HepG2 (cell line): ENCODE results near the gene RUNX2. TPM values are rescaled to one million over a fixed set of nuclear protein-coding genes. Genes with fewer than 3 reads are reported as not detected.
A peak's percentile ranks its signal among the peaks of the same experiment; 100 is the strongest.

Experiments
- ATAC-seq: fragments of 200-7000 bp; cut with Tn5 transposase; 3 replicates; pipeline ENCODE4 v1.9.1; 2020; ENCODE audit warnings: mild to moderate bottlenecking, moderate library complexity
- BruUV-seq: library from RNA; stranded (reverse); fragments of 400-500 nt; replicated peaks from 2 replicates; lab custom pipeline; 2021; lab: Mats Ljungman, UMichigan
- CTCF ChIA-PET: fragments of 300-600 bp; formaldehyde crosslinking; extraction: SDS; loops from one replicate; lab custom pipeline; 2021; ENCODE audit warnings: low total read pairs, inconsistent platforms, low intra/inter-chr PET ratio; lab: Yijun Ruan, JAX
- POLR2A ChIA-PET: fragments of 350-600 bp; sonication (Branson Sonifier 250); formaldehyde crosslinking; loops from one replicate; lab custom pipeline; 2020; ENCODE audit warnings: antibody characterized with exemption, inconsistent platforms; lab: Yijun Ruan, JAX
- DNase-seq: peaks from one replicate; pipeline ENCODE4 v3.0.0-alpha.2; 2015; ENCODE audit warnings: low spot score
- FAIRE-seq: peaks from 3 replicates; lab custom pipeline; 2011; peaks lifted over from hg19 to GRCh38; lab: Jason Lieb, UNC
- H2AFZ ChIP-seq: one replicate; pipeline ENCODE4 v1.6.1; 2011; ENCODE audit warnings: low read length, inconsistent platforms
- H3K27ac ChIP-seq: fragments of 300-600 bp; 3 replicates; pipeline ENCODE4 v1.8.0; 2011; ENCODE audit warnings: mixed run types, mild to moderate bottlenecking, mixed read lengths, low read length, inconsistent platforms; ENCODE audit not compliant: insufficient read depth; ENCODE audit errors: extremely low read length
- H3K27me3 ChIP-seq, 2 experiments: fragments of 200-600 bp in 1 of 2; 2 replicates in 1 of 2; 3 replicates in 1 of 2; pipeline versions ENCODE4 v1.6.0 to v1.8.0; 2011; ENCODE audit warnings: low read length in 2 of 2, mild to moderate bottlenecking in 2 of 2, moderate library complexity in 2 of 2, inconsistent platforms in 1 of 2; ENCODE audit not compliant: insufficient read depth in 2 of 2, control insufficient read depth in 1 of 2
- H3K36me3 ChIP-seq, 2 experiments: fragments of 200-600 bp in 1 of 2; replicated peaks in 1 of 2; 2 replicates in 1 of 2; 3 replicates in 1 of 2; pipeline versions ENCODE4 v1.5.1 to v1.8.0; 2011; ENCODE audit warnings: low read length in 2 of 2, inconsistent platforms in 1 of 2; ENCODE audit not compliant: insufficient read depth in 2 of 2, control insufficient read depth in 1 of 2
- H3K4me1 ChIP-seq: 2 replicates; pipeline ENCODE4 v1.5.1; 2012; ENCODE audit warnings: low read length, inconsistent platforms; ENCODE audit not compliant: insufficient read depth
- H3K4me2 ChIP-seq: 2 replicates; pipeline ENCODE4 v1.6.0; 2011; ENCODE audit warnings: low read depth, low read length, inconsistent platforms
- H3K4me3 ChIP-seq, 3 experiments: fragments of 200-600 bp in 1 of 3; sonication (generic), shearing (Covaris generic) in 1 of 3; replicated peaks in 1 of 3; 2 replicates each; pipeline ENCODE4 v1.5.1; 2011 to 2016; ENCODE audit warnings: low read length in 3 of 3, inconsistent platforms in 2 of 3, low read depth in 2 of 3, mild to moderate bottlenecking in 2 of 3, control low read depth in 1 of 3, mixed read lengths in 1 of 3; ENCODE audit not compliant: insufficient read depth in 1 of 3
- H3K79me2 ChIP-seq: one replicate; pipeline ENCODE4 v1.6.1; 2011; ENCODE audit warnings: low read length, inconsistent platforms; ENCODE audit not compliant: insufficient read depth
- H3K9ac ChIP-seq: 2 replicates; pipeline ENCODE4 v1.6.0; 2011; ENCODE audit warnings: mild to moderate bottlenecking, low read depth, low read length, inconsistent platforms; ENCODE audit not compliant: insufficient read depth
- H3K9me3 ChIP-seq: 2 replicates; pipeline ENCODE4 v1.5.1; 2012; ENCODE audit warnings: mild to moderate bottlenecking, low read length
- H4K20me1 ChIP-seq: 2 replicates; pipeline ENCODE4 v1.6.0; 2011; ENCODE audit warnings: inconsistent platforms, mild to moderate bottlenecking, low read length, moderate library complexity; ENCODE audit not compliant: insufficient read depth
- AGO2 ChIP-seq: fragments of 200-400 bp; formaldehyde crosslinking; optimal IDR thresholded peaks from 2 replicates; pipeline ENCODE3; 2017; ENCODE audit warnings: mild to moderate bottlenecking, low read depth, low read length, moderate library complexity
- ARHGAP35 ChIP-seq: sonication (generic); formaldehyde crosslinking; IDR thresholded peaks from 2 replicates; pipeline ENCODE4 v1.9.0; 2022; ENCODE audit warnings: mild to moderate bottlenecking, inconsistent platforms, moderate library complexity, missing genetic modification reagents, borderline replicate concordance
- ATAD3A ChIP-seq: sonication (generic); formaldehyde crosslinking; IDR thresholded peaks from 2 replicates; pipeline ENCODE4 v1.4.0; 2020; ENCODE audit warnings: missing genetic modification reagents
- CBX2 ChIP-seq, 2 experiments: fragments of 200-600 bp in 1 of 2; sonication (generic); formaldehyde crosslinking in 1 of 2; IDR thresholded peaks; 2 replicates each; pipeline versions ENCODE4 v1.7.0 to v1.8.1; 2018 to 2022; ENCODE audit warnings: low read depth in 2 of 2, low read length in 1 of 2, mild to moderate bottlenecking in 1 of 2, missing genetic modification reagents in 1 of 2
- CCDC6 ChIP-seq: sonication (generic); formaldehyde crosslinking; IDR thresholded peaks from 2 replicates; pipeline ENCODE4 v1.8.1; 2022; ENCODE audit warnings: mild to moderate bottlenecking, missing genetic modification reagents, moderate library complexity
- CENPBD1 ChIP-seq: sonication (generic); formaldehyde crosslinking; IDR thresholded peaks from 2 replicates; pipeline ENCODE4 v1.8.0; 2022; ENCODE audit warnings: missing genetic modification reagents, low read depth, mild to moderate bottlenecking, borderline replicate concordance
- CENPT ChIP-seq: sonication (generic); formaldehyde crosslinking; IDR thresholded peaks from 2 replicates; pipeline ENCODE4 v1.8.0; 2022; ENCODE audit warnings: low read depth, mild to moderate bottlenecking, moderate library complexity, missing genetic modification reagents
- FOXP1 ChIP-seq, 2 experiments: fragments of 450-650 bp in 1 of 2; IDR thresholded peaks; 2 replicates each; pipeline ENCODE4 v1.6.1; 2017 to 2018; ENCODE audit warnings: antibody characterized with exemption in 1 of 2
- HHEX ChIP-seq: IDR thresholded peaks from 2 replicates; pipeline ENCODE4 v1.6.1; 2016; ENCODE audit warnings: control low read depth
- HNRNPL ChIP-seq: fragments of 200-400 bp; formaldehyde crosslinking; IDR thresholded peaks from 2 replicates; pipeline ENCODE4 v1.6.1; 2017; ENCODE audit warnings: mild to moderate bottlenecking, low read depth, low read length
- HOXD1 ChIP-seq: sonication (generic); formaldehyde crosslinking; IDR thresholded peaks from 2 replicates; pipeline ENCODE4 v1.5.0; 2020; ENCODE audit warnings: missing genetic modification reagents
- MIER2 ChIP-seq: IDR thresholded peaks from 2 replicates; pipeline ENCODE4 v1.6.1; 2016; ENCODE audit warnings: missing biosample characterization, missing genetic modification reagents
- POGZ ChIP-seq: sonication (generic); formaldehyde crosslinking; IDR thresholded peaks from 2 replicates; pipeline ENCODE4 v1.4.0; 2020; ENCODE audit warnings: mild to moderate bottlenecking, missing genetic modification reagents
- RCOR2 ChIP-seq: IDR thresholded peaks from 2 replicates; pipeline ENCODE4 v1.6.1; 2016; ENCODE audit warnings: missing biosample characterization, missing genetic modification reagents
- SCMH1 ChIP-seq: sonication (generic); formaldehyde crosslinking; IDR thresholded peaks from 2 replicates; pipeline ENCODE4 v1.9.0; 2021; ENCODE audit warnings: missing genetic modification reagents, mild to moderate bottlenecking, borderline replicate concordance
- SSRP1 ChIP-seq: IDR thresholded peaks from 2 replicates; pipeline ENCODE4 v1.6.1; 2016; ENCODE audit warnings: control low read depth
- TBX3 ChIP-seq: fragments of 450-650 bp; IDR thresholded peaks from 2 replicates; pipeline ENCODE4 v1.6.1; 2017; ENCODE audit warnings: antibody characterized with exemption, mild to moderate bottlenecking, inconsistent platforms, borderline replicate concordance
- ZNF143 ChIP-seq: sonication (generic); formaldehyde crosslinking; IDR thresholded peaks from 2 replicates; pipeline ENCODE4 v1.4.0; 2020; ENCODE audit warnings: missing genetic modification reagents
- ZNF335 ChIP-seq: sonication (generic); formaldehyde crosslinking; IDR thresholded peaks from 2 replicates; pipeline ENCODE4 v1.4.0; 2020; ENCODE audit warnings: missing genetic modification reagents
- ZNF644 ChIP-seq: IDR thresholded peaks from 2 replicates; pipeline ENCODE4 v1.6.1; 2016; ENCODE audit warnings: low read depth
- WGBS: methylation state at CpG from one replicate; pipeline ENCODE4 v1.1.6; 2017; ENCODE audit warnings: low lambda C conversion rate; 5-methylcytosine and 5-hydroxymethylcytosine counted together
- in situ Hi-C: cut with HindIII; loops from 2 replicates; pipeline ENCODE4 v1.10.0; 2017; ENCODE audit warnings: low pct_unique_long_range_greater_than_20kb; ENCODE audit not compliant: extremely low pct_ligation_motif_present
- intact Hi-C: fragments of 100-400 bp; cut with micrococcal nuclease; formaldehyde crosslinking; loops from one replicate; pipeline ENCODE4 v1.10.0; 2022; ENCODE audit not compliant: unreplicated experiment
- polyA plus RNA-seq, 8 experiments: library from polyadenylated mRNA; depleted of rRNA in 3 of 8; stranded (reverse) in 7 of 8; unstranded in 1 of 8; fragments of >200 nt; fragmentation: Illumina TruSeq in 4 of 8; extraction: Trizol in 4 of 8; gene quantifications; 2 replicates each; pipeline versions ENCODE4 v1.2.1 to v1.2.3, GENCODE V29; 2011 to 2016; ENCODE audit warnings: low read depth in 4 of 8, missing spikeins in 1 of 8, mixed read lengths in 1 of 8; ENCODE audit not compliant: insufficient read depth in 1 of 8
- total RNA-seq, 5 experiments: library from RNA; depleted of rRNA; stranded (reverse); fragments of >200 nt; fragmentation: Illumina TruSeq; extraction: Trizol; gene quantifications; 2 replicates each; pipeline ENCODE4 v1.2.3, GENCODE V29; 2016; ENCODE audit warnings: low read depth in 1 of 5
- TF ChIP-seq, protein P1 (sequence below): sonication (generic); formaldehyde crosslinking; IDR thresholded peaks from 2 replicates; pipeline ENCODE4 v1.9.0; 2022; ENCODE audit warnings: low read depth, missing genetic modification reagents
- TF ChIP-seq, protein P2 (sequence below): IDR thresholded peaks from 2 replicates; pipeline ENCODE4 v1.6.1; 2016

Gene RUNX2
- total and polyA plus RNA-seq, 2 of the 13 experiments (the other 11 are each of a cell fraction or from before 2014, with no cell fraction given), result not detected

DNA sequence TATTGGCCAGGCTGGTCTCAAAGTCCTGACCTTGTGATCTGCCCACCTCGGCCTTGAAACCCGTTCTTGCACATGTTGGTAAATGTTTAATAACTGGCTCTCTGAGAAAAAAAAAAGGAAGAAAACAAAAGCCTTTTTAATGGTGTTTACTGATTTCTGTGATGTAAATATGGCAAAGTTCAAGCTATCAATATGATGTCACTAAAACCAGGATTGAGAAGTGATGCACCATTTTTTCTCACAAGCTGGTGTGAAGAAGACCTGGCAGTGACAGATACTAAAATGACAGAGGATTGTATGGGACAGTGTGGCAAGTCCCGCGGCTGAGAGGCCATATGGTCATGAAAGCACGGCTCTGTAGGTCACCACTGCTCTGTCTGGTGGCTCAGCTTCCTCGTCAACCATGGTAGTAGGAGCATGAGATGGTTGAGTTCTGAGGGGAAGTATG, 245.9 kb downstream of the RUNX2 start:
- H2AFZ ChIP-seq, result no peak overlapping the region
- in situ Hi-C loops (no loop called here), intact Hi-C loops (no loop called here)
- H3K9ac ChIP-seq, result no peak overlapping the region
- ATAC-seq, result peak; percentile 81
- 19% methylated on average over 6 of the region's 6 CpGs for WGBS
- no peak overlapping the region for H3K4me3 ChIP-seq
- no peaks in the 10 kb centered on the region for H4K20me1 ChIP-seq
- H3K9me3 ChIP-seq, result no peaks in the 10 kb centered on the region
- no TSS peak for BruUV-seq
- H3K27me3 ChIP-seq, result no peaks in the 10 kb centered on the region
- CTCF ChIA-PET, result no interaction called here
- H3K27ac ChIP-seq, result no peak overlapping the region
- peak; percentile 53 for DNase-seq
- peak; percentile 53 for FAIRE-seq
- no peaks in the 10 kb centered on the region for H3K79me2 ChIP-seq
- POLR2A ChIA-PET, result interaction anchor here (1.0 kb wide), 1 partner anchor 196 kb away, joined by 3 read pairs; the partner anchor contains the start of gene SUPT3H
- H3K4me2 ChIP-seq, result peak overlapping the region; percentile 13; the same call in 1 of the 2 replicates
- H3K36me3 ChIP-seq, result no peaks in the 10 kb centered on the region
- H3K4me1 ChIP-seq, result peaks cover 24% of the 10 kb centered on the region
- TF ChIP-seq, protein P1, sequence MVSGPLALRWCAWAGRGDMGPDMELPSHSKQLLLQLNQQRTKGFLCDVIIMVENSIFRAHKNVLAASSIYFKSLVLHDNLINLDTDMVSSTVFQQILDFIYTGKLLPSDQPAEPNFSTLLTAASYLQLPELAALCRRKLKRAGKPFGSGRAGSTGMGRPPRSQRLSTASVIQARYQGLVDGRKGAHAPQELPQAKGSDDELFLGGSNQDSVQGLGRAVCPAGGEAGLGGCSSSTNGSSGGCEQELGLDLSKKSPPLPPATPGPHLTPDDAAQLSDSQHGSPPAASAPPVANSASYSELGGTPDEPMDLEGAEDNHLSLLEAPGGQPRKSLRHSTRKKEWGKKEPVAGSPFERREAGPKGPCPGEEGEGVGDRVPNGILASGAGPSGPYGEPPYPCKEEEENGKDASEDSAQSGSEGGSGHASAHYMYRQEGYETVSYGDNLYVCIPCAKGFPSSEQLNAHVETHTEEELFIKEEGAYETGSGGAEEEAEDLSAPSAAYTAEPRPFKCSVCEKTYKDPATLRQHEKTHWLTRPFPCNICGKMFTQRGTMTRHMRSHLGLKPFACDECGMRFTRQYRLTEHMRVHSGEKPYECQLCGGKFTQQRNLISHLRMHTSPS (CRISPR knock-in tag), result no peak
- TF ChIP-seq AGO2 (no peak), MIER2 (CRISPR knock-in tag) (no peak), ZNF335 (CRISPR knock-in tag) (no peak), POGZ (CRISPR knock-in tag) (0 out of 2 replicates have a peak, but pooled peaks have one; percentile 20), SCMH1 (CRISPR knock-in tag) (no peak), CBX2 (IDR thresholded peaks at IDR 0.05; ENCODE audit: low read depth, low read length) (no peak), CBX2 (CRISPR knock-in tag; IDR thresholded peaks at IDR 0.05; ENCODE audit: low read depth) (no peak), HOXD1 (CRISPR knock-in tag) (no peak), ZNF143 (CRISPR knock-in tag) (no peak), ATAD3A (CRISPR knock-in tag) (no peak), FOXP1 (IDR thresholded peaks at IDR 0.05) (no peak), FOXP1 (CRISPR knock-in tag; IDR thresholded peaks at IDR 0.05) (peak; percentile 59), CCDC6 (CRISPR knock-in tag) (no peak), RCOR2 (CRISPR knock-in tag) (no peak), TBX3 (no peak), ZNF644 (CRISPR knock-in tag) (peak; percentile 75; the same call in 1 of the 2 replicates), HHEX (no peak), ARHGAP35 (CRISPR knock-in tag) (no peak), CENPT (CRISPR knock-in tag) (no peak), CENPBD1 (no peak), SSRP1 (CRISPR knock-in tag) (no peak), HNRNPL (no peak)
- TF ChIP-seq, protein P2, sequence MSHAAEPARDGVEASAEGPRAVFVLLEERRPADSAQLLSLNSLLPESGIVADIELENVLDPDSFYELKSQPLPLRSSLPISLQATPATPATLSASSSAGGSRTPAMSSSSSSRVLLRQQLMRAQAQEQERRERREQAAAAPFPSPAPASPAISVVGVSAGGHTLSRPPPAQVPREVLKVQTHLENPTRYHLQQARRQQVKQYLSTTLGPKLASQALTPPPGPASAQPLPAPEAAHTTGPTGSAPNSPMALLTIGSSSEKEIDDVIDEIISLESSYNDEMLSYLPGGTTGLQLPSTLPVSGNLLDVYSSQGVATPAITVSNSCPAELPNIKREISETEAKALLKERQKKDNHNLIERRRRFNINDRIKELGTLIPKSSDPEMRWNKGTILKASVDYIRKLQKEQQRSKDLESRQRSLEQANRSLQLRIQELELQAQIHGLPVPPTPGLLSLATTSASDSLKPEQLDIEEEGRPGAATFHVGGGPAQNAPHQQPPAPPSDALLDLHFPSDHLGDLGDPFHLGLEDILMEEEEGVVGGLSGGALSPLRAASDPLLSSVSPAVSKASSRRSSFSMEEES, result 0 out of 2 replicates have a peak, but pooled peaks have one; percentile 28
